ENCODE data around the gene SUFU.

SUFU gene

DNA sequence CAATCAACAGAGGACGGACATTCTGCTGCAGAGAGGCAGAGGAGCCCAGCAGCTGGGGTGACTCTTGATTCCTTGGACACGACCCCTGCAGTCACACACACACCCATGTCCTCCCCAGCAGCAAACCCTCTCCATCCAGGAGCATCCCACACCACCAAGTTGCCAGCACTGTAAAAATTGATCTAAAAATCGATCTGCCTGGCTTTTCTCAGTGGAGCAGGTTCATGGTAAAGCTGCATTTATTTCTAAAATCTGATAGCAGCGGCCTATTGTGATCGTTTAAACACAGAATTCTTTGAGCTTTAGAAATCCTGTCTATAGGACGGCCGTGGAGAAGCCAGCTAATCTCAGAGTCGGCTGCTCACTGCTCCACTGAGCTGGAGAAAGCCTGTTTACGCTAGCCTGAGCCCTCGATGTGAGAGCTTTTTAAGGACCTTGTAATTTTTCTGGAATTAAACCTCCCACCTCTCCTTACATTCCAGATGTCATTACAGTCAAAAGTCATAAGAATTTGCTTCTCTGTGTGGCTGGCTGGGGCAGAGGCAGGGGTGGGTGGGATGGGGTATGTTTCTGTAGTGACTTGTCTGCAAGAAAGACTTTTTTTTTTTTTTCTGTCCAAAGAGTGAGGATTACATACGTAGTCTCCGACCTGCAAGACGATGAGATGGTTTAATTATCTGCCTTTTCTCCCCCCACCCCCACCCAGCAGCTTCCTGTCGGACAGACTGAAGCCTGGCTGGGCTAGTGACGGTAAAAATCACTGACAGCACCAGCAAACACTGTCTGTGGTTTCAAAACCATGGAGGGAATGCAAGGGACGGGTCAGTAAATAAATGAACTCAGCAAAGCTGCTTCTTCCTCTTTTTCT, 172.1 kb downstream of the SUFU start:
- no peak for DNase-seq

DNA sequence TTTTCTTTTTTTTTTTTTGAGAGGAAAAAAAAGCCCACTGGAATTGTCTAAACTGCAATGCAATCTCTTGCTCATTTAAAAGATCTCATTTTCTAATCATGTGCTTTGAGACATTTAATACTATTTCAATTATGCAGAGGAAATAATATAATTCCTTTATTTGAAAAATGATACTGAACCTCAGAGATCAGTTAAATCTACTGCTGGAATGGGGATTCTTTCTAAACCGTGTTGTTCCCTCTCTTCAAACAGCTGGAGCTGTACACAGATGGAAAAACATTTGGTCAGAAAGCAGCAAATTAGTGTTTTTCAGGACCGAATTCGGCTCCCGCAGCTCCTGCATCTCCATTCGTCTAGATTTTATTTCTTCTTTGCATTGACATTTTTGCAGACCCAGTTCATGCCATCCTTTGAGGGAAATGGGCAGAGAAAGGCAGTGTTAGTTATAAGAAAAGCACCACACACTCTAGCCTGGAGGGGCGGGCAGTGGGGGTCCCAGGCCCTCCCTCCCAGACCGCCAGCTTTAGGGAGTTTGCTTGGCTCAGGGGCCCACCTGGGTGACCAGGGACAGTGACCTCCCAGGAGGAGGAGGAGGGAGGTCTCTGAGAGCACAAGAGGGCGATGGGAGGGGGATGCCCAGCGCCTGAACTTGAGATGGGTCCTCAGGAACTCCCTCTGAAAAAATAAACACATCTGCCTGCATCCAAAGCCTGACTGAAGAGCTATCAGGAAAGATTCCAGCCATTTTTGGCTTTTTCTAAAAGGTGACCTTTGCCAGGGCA, 173.0 kb downstream of the SUFU start:
- no peak for DNase-seq

DNA sequence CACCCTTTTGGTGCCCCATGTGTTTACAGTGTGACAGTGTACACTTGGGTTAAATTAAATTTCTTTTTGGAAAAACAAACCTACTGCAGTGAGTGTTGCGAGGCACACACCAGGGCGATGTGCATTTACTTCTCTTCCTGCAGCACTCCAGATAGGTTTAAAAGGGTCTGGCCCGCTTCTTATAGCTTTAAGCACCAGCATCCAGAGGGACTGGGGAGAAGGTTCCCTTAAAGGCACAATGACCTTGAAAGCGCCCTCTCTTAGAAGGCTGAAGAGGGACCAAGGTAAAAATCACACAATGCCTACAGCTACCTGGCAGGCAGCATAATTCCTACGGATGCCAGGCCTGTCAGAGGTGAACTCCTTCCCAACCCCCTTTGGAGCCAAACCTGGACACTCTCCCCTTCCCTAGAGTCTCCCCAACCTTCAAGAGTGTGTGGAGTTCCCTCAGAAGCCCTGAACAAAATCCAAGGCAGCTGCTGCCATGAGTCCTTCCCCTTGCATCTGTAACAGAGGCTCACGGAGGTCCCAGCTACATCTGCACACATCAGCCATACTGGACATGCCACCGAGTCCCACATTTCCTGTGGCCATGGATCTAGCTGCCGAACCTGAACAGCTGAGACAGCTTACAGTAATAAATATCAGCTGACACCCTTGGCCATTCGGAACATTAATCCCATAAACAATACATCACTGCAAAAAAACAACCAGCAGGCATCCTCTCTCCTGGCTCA, 173.7 kb downstream of the SUFU start:
- DNase-seq: no peak

DNA sequence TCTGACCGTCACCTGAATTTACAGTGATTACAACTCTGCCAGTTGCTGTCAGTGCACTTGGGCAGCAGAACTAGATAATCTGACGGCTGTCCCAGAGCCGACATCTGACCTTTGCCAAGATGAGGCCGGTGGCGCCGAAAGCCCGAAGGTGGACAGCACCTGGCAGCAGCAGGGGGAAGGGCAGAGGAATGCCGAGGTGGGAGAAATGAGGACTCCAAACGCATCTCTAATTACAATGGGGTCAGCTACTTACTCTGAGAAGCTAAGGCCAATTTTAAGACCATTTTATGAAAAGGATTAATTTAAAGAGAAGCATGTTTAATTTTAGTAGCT, 174.3 kb downstream of the SUFU start:
- no peak for DNase-seq

DNA sequence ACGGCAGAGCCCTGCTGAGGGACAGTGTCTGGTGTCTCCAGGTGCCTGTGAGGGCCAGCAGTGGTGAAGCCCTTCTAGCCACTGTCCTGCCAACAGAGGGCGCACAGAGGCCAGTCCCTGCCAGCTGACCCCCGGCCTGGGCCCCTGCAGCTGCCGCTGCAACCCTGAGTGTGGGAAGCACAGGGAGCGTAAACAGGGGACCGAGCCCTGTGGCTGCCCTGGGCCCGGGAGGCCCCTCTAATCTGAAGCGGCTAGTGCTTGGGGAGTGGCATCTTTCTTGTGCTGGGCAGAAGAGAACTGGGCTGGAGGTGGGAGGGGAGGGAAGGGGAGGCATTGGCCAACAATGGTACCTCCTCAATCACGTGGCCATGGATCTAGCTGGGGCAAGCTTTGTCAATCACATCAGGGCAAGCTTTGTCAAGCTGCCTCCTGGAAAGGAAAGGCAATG, 175.1 kb downstream of the SUFU start:
- DNase-seq: peak; percentile 52

DNA sequence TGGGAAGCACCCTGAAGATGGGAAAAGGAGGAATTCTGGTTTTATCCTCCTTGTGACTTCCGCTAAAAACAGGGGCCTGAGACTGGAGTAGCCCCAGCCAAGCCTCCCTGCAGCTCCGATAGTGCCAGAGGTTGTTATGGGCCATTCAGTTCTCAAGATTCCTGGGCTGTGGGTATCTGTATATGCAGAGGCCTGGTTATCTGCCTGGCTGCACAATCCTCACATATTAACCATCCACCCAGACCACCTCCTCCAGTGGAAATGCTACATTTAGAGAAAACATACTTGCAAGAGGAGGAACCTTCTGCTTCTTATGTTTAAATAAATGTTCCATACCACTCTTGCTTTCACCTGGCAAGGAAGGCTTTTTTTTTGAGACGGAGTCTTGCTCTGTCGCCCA, 175.8 kb downstream of the SUFU start:
- DNase-seq: no peak

DNA sequence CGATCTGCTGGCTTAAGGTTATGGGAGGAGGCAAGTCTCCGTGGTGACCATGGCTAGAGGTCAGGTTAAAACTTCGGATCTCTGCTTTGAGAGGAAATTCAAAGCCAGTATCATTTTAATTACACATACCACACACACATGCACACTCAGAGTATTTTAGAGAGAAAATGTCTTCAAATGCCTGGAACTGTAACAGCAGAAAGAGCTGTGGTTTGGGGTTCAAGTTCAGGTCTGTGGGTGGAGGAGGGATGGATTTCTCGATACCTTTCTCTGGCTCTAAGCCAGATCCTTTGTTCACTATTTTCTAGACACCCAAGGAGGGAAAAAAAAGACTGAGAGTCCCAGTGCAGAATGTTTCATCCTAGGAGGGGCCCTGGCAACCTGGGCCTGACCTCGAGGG, 177.9 kb downstream of the SUFU start:
- no peak for DNase-seq

DNA sequence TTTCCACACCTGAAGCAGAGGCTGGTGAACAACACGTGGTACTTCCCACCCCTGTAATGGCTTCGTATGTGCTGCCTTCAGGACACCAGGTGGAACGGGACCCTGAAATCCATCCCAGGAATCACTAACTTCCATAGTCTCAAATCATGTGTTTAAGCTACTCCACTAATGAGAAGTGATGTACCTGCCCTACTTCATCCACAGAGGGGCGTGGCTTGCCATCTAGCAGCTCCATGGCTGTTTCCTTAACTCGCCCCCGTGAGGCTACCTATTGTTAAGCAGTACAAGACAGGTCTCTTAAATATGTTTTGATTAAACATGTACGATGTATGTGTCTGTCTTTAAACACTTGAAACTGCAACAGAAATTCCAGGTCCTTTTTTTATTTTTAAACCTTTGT, 178.6 kb downstream of the SUFU start:
- DNase-seq: no peak

DNA sequence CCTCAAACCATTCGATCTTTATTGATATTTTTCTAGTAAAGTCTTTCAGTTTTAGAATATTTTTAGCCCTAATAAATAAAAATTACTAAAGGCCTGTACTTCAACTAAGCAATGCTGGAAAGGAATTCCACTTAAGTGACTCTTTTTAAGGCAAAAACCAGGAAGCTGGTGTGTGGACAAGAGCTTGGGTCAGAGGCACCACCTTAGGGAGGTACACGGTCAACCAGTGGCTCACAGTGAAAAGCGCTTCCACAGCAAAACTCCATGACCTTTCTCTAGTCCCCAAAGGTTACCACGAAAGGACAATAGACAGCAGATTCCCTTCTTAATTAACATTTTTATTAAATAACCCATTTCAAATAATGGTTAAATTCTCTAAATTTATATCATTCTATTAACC, 179.2 kb downstream of the SUFU start:
- DNase-seq: no peak

All from NCI-H2029 treated with DMSO at 0.1 percent for 48 hours (cell line).